ENCODE measurements around the gene LDB3.

The LDB3 gene

DNA sequence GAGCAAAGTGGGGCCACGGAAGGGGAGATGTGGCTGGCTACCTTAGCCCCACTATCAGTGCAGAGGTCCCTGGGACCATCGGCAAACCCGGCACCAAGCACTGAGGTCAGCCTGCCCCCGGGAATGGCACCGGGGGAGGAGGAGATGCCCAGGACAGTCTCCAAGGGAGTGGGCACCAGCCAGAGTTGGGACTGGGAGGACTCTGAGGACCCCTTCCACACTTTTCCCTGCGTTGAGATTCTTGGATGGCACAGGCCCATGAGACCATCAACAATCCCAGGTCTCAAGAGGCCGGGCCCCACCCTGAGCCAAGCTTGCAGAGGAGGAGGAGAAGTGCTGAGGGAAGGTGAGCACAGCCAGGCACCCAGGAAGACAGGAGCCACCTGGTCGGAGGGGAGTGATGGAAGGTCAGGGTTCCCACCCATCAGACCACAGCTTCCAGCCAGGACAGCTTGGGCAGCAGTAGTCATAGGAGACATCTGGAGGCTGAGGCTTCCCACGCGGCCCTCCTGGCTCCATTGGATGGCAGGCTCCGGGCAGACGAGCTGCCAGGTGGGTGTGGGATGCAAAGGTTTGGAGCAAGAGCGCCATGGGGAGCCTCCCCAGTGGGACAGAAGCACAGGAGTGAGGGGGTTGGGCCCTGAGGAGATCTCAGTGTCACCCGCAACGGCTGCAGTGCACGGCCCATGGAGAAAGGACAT, 16.5 kb upstream of the LDB3 start:
- DNase-seq, result no peak

DNA sequence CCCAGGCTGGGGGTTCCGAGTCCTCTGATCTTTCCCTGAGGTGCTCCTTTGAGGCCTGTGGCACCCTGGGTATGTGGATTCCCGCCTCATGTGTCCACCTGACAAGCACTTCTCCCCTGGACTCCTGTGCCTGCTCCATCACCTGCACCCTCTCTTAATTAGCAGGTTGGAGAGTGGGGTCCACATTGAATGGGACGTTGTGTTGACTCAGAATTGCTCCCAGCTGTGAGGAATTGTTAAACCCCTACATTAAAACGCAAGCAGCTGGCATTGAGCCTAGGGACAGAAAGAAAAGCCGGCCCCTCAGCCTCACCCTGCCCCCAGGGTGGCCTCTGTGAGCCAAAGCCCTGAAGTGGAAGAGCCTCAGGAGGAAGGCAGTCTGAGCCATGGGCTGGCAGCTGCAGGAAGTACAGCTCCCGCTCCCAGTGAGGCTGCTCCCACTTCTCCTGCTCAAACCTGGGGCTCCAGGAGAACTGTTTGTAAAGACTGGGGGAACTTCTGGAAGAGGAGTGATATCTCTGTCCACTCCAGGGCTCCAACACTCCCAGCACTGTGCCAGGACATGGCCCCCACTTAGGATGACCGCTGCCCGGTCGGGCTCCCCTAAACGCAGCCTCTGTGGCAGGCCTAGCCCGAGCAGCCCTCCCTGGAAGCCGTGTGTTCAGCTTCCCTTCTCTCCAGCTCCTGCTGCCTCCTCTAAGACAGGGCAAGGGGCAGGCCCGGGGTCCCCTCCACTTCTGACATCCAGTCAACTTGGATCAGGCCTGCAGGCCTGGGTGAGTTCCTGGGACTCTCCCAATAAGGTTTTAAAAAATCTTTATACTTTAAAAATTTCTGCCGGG, 15.7 kb upstream of the LDB3 start:
- peak; percentile 21 to 99 (median 94) for DNase-seq

DNA sequence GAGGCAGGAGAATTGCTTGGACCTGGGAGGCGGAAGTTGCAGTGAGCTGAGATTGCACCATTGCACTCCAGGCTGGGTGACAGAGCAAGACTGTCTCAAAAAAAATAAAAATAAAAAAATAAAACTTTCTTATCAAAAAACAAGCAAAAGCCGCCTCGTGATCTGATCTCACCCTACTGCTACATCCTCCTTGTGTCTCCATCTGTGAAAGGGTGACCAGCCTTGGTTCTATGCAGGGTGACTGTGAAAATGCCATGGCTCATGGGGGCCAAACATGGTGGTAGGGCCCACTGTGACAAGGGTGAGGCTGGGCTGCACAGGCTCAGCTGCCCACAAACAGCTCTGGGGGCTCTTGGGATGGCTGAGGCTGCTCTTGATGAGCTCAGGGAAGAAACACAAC, 14.9 kb upstream of the LDB3 start:
- no peak for DNase-seq

DNA sequence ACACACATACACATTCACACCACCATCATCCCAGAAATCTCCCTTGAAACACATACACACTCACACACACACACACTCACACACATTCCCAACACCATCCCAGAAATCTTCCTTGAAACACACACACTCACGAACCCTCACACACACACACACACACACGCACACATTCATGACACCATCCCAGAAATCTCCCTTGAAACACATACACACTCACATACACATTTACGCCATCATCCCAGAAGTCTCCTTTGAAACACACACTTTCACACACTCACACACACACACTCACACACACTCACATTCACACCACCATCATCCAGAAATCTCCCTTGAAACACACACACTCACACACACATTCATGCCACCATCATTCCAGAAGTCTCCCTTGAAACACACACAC, 14.3 kb upstream of the LDB3 start:
- no peak for DNase-seq

DNA sequence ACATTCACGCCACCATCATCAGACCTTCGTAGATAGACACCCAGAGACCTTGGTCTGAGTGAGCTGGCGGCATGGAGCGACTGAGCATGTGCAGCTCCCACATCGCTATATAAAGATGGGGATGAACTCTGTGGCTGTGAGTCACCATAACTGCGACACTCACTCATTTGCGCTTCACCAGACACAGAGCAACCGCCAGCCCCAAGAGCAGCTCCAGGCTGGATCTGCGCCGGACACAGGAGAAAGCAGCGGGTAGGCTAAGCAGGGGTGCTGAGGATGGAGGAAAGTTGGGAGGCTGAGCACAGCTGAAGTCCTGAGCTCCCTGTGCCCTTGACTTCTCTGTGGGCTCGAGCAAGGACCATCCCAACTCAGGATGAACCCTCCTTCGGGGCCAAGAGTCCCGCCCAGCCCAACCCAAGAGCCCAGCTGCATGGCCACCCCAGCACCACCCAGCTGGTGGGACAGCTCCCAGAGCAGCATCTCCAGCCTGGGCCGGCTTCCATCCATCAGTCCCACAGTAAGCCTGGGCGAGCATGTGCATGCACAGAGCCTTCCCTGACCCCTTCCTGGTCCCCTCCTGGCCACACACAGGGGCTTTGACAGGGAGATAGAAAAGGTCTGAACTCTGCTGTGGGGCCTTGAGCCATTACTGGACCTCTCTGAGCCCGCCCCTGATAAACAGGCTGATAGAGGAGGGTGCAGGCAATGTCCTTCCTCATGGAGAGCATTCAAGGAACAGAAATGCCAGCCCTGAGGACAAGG, 13.7 kb upstream of the LDB3 start, which contains the start of gene OPN4:
Gene OPN4 (plus strand): TSS at position 137 of the 762 bp plus-strand sequence. CDS start 237 bp downstream, at position 374.
- no peak for DNase-seq

DNA sequence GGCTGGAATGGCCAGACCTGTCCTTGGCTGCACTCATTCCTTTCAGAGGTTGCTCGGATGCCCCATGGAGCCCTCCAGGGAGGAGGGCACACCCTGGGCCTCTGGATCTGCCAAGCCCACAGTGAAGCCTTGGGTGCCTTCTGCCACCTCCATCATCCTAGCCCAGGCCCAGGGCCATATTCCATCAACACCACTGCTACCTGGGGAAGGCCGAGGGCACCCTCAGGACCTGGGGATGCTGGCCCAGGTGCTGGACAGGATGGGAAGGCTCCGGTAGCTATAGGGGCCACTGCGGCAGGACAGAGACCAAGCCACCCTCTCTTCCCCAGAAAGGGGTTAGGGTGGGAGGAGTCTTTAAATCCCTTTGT, 13.2 kb upstream of the LDB3 start:
- DNase-seq, result no peak

DNA sequence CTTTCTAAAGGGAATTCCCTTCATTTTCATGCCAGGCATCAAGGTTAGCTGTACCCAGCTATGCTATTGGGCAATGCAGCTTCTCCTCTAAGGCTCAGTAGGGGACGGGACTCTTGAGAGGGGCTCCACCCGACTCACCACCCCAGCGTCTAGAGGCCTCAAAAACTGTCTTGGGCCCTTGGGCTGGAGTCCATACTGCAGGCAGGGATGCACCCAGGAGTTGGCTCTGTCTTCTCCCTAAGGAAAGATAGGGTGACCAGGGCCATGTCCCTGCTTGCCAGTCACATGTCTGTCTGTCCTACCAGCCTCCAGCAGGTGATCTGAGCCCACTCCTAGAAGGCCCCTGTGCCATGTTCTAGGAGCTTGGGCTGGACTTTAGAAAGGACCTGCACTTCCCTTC, 12.7 kb upstream of the LDB3 start:
- no peak for DNase-seq

DNA sequence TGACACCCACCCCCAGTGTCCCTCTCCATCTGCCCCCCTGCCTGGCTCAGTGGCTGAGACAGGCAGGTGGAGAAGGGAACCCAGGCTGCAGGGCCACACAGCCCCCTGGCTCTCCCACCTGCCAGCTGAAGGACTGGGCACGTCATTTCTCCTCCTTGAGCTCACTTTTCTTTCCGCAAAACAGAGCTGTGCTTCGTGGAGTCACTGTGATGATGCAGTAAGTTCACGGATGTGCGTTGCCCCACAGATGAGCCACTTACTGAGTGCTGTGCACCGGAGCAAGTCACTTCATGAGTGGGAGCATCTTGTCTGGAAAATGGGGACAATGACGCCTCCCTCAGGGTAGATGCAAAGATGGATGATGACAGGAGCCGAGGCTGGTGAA, 11.3 kb upstream of the LDB3 start:
- no peak for DNase-seq

DNA sequence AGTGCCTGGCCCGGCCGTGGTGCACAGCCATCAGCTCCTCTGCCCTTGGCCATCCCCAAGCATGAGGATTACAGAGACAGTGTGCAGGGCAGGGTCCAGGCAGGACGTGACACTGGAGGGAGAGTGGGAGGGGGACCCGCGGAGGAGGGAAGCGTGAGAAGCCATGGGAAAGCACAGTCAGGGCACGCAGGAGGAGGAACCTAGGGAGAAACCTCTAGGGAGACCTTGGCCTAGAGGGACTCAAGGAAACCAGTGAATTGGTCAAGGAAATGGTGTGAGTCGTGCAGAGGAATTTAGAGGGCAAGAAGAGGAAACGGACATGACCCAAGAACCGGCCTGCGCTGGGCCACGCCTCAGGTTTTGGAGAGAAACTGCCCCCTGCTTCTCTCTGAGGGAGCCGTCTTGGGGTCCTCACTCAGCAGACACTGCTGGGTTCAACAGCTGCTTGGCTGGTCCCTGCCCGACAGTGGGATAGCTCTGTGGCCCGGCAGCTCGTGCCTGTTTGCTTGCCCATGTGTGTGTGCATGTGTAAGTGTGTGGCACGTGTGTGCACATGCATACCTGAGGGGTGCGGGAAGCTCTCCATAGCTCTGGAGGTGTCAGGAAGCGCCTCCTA, 10.8 kb upstream of the LDB3 start:
- DNase-seq, result no peak

DNA sequence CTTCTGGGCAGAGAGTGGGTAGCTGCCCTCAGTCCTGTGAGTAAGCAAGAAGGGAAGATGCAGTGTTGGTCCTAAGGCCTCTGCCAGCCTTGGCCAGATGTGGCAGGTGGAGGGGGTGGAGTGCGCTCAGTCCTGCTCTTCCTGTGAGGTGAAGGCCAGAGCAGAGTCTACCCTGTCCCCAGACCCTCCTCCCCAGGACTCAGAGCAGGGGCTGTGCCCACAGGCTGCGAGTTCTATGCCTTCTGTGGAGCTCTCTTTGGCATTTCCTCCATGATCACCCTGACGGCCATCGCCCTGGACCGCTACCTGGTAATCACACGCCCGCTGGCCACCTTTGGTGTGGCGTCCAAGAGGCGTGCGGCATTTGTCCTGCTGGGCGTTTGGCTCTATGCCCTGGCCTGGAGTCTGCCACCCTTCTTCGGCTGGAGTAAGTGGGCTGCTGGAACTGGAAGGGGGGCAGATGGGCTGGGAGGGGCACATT, 10.0 kb upstream of the LDB3 start:
- no peak for DNase-seq

DNA sequence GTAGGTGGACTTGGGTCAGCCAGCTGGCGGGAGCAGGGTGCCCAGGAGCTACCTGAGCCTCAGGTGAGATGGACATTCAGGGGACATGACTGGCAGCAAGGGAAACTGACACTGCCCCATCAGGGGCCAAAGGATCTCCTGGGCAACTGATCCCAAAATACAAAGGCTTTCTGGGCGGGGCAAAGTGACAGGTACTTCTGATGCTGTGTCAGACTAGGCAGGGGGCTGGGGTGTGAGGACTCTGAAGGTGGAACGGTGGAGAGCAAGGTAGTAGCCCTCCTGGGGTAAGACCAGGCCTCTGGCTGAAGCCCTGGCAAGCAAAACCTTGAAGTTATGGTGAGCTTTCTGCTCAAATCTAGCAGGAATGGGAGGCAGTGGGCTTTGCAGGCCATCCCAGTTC, 9.6 kb upstream of the LDB3 start:
- DNase-seq, result no peak

DNA sequence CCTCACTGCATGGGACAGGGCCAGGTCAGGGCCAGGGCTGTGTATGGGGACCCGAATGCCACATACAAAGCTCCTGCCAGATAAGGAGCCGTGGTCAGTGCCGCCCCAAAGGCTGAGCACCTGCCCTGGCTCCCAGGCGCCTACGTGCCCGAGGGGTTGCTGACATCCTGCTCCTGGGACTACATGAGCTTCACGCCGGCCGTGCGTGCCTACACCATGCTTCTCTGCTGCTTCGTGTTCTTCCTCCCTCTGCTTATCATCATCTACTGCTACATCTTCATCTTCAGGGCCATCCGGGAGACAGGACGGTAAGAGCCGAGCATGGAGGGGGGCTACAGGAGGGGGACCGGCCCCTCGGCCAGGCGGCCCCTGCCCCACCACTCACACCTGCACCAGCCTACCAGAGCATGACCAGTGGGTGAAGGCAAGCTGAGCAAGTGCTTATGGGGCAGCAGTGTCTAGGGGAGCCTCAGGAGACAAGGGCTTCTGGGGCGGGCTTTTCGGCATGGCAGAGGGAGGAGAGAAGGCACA, 9.1 kb upstream of the LDB3 start:
- no peak for DNase-seq

DNA sequence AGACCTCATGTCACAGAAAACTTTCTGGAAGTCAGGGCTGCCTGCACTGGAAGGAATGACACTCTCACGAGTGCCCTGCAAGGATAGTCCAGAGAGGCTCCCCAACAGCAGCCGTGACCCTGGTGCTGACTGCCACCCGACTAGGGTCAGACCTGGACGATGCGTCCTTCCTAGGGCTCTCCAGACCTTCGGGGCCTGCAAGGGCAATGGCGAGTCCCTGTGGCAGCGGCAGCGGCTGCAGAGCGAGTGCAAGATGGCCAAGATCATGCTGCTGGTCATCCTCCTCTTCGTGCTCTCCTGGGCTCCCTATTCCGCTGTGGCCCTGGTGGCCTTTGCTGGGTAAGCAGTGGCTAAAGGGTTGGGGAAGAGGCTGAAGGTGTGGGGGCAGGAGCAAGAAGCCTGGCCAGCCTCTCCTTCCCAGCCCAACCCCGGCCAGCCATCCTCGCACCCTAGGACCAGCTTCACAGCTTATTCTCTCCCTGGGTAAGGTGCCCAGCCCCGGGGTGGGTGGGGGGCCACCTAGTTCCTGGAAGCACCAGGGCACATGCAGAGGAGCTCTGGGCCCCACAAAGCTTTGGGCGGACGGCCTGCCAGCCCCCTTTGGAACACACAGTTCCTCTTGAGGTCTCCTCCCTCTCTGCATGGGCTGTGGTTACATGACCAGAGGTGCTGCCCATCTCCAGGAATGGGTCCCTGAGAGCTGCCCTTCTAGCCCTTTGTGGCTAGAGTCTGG, 8.4 kb upstream of the LDB3 start:
- DNase-seq, result no peak

DNA sequence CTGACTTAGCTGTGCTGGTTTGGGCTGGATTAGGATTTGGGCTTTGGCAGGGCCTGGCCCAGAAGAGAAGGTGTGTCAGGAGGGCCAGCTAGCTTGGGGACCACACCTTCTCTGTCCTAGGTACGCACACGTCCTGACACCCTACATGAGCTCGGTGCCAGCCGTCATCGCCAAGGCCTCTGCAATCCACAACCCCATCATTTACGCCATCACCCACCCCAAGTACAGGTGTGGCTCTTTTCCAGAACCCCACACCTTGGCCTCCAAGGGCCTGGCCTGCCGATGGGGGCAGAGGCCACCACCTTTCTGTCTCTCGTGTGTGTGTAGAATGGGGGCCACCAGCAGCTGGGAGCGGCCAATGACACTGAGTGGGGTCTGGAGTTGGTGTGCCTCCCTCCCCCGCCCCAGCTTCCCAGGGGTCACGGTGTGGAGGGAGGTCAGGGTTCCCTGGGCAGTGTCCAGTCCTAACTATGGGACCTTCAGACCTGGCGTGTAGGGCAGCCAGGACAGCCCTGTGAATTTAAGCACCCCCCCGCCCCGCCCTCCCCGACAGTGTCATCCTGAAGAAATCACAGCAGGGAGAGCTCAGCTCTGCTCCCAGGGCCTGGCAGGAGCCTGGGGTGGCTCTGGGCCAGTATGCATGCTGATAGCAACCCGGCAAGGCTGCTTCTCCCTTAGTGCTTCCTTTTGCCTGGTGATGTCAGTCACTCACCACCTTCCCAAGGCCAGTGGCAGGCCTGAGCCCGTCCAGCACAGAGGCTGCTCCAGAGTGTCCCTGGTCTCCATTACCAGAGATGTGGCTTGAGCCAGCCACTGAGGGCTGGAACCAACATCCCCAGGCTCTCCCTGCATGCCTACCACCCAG, 6.9 kb upstream of the LDB3 start:
- no peak for DNase-seq

DNA sequence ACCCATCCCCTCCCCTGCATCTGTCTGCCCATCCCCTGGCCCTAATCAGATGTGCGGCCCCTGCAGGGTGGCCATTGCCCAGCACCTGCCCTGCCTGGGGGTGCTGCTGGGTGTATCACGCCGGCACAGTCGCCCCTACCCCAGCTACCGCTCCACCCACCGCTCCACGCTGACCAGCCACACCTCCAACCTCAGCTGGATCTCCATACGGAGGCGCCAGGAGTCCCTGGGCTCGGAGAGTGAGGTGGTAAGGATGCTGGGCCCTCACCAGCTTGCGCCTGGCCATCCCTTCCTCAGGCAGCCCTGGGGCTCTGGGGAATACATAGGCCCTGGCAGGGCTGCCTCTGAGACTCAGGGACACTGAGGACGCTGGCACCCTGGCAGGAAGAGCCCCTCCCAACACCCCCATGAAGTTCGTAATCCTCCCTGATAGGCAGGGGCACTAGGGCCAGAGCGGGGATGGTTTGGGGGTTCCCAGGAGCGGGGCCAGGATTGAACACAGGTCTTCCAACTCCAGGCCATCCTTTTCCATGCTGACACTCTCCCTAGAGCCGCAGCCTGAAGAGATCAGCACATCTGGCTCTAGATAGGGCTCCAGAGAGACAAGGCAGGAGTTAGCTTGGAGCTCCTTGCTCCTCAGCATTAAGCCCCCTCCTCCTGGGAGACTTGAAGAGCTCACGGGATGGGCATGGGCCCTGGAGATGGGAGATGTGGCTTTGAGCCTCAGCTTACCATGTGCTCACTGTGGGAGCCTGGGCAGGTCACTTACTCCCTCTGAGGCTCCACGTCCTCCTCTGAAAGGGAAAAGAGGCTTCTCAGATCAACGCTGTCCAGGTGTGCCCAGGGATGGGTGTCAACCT, 5.9 kb upstream of the LDB3 start:
- no peak for DNase-seq

DNA sequence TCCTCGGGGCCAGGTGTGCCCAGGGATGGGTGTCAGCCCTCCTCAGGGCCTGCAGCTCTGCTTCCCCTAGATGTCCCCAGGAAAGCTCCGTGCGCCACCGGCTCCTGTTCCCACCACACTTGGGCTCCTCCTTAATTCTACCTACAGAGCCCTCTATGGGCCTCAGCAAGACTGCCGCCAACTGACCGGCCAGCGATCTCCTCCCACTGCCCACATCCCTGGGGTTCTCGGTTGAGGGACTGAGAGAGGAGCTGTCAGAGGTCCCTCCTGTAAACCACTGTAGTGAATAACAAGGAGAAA, 5.3 kb upstream of the LDB3 start:
- DNase-seq, result no peak

DNA sequence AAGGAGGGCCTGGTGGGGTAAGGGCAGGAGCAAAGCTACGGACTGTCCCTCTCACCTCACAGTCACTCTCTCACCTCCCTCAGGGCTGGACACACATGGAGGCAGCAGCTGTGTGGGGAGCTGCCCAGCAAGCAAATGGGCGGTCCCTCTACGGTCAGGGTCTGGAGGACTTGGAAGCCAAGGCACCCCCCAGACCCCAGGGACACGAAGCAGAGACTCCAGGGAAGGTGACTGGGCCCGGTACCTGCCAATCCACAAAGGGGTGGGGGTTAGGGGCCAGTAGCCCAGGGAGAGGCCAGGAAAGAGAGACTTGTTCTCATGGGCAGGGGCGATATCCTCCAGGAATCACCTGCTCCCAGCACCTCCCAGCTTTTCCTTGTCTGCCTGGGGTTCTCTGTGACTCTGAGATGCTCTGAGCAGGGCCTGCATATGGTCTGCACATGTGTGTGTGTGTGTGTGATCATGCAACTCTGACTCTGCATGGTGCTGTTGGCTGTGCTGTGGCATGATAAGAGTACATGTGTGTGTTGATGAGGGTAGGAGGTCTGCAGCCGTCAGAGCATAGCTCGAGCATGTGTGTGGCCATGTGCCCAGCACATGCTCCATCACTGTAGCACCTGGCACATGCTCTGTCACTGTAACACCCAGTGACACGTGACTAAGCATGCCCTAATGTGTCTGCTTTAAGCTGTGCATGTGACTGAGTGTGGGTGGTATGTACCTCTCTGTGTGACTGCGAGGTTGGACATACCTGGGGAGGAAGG, 4.6 kb upstream of the LDB3 start:
- no peak for DNase-seq

DNA sequence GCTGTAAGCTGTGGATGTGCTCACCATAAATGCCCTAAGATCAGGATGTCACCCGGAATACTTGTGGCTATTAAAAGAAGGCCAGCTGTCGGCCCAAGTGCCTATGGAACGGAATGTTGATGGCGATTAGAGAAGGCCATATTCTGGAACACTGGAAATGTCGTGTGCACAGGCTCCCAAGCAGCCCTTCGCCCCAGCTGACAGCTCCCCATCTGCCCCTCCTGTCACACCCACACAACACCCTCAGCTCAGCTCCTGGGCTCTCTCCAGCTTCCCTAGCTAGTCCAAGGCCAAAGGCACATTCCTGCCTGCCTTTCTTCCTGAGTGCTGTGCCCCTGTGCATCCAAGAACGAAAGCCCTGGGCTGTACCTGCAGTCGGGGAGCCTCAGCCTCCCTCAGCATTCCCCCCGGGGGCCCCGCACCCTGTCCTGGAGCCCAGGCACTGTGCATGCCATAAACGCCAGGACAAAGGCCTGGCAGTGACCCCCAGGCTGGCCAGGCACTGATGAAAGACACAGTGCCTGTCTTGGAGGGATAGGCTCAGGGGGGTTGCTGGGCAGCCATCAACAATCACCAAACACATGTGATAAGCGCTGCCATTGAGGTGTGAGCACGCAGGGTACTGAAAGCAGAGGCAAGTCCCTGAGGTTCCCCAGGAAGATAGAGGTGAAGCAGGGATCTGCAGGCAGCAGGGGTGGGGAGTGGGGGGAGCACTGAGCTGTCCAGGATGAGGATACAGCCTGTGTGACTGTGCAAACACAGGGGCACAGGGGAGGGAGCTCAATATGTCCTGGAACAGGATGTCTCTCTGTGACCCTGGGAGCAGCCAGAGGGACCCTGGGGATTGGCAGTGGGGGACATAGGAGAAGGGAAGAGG, 3.7 kb upstream of the LDB3 start:
- DNase-seq, result no peak

DNA sequence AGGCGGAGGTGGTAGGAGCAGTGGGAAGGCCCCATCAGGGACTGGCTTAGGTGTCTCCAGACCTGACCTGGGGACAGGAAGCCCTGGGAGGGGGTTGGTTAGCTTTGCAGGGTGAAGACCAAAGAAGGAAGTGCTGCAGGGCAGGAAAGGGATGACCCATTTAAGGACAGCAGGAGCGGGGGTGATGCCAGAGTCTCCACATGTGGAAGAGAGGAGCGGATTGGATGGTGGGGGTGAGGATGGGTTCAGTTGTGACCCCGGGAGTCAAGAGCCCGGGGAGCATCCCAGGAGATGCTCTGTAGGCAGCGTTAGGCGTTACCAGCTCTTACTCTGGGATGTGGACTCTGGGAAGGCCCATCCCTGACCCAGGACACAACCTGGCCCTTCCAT, 3.1 kb upstream of the LDB3 start:
- no peak for DNase-seq

All from NCI-H1417 (cell line).